Chondrocyte (in vitro differentiated cells): ENCODE measurements around the gene NPW. TPM values are rescaled to one million over a fixed set of nuclear protein-coding genes. Genes with fewer than 3 reads are reported as not detected.
"Not testable (repeated sequence)": the region's sequence is repeated elsewhere in the genome, so short reads cannot be mapped to it uniquely, and the experiment has no call there.

ENCODE experiments used
- DNase-seq: peaks from one replicate; pipeline ENCODE4 v3.0.0; 2021; ENCODE audit warnings: mixed read lengths, low spot score
- H3K27ac Mint-ChIP-seq: one replicate; pipeline ENCODE4 v1.8.0; 2021; ENCODE audit warnings: mild to moderate bottlenecking, moderate library complexity, mixed read lengths; ENCODE audit not compliant: unreplicated experiment
- H3K27me3 Mint-ChIP-seq: 2 replicates; pipeline ENCODE4 v1.8.0; 2021; ENCODE audit warnings: low read depth, mixed read lengths
- H3K36me3 Mint-ChIP-seq: 2 replicates; pipeline ENCODE4 v1.8.0; 2021; ENCODE audit warnings: low read depth, mixed read lengths
- H3K4me1 Mint-ChIP-seq: 2 replicates; pipeline ENCODE4 v1.8.0; 2021; ENCODE audit warnings: low read depth, mild to moderate bottlenecking, mixed read lengths
- H3K4me3 Mint-ChIP-seq: one replicate; pipeline ENCODE4 v1.8.0; 2021; ENCODE audit warnings: mild to moderate bottlenecking, moderate library complexity, mixed read lengths; ENCODE audit not compliant: unreplicated experiment
- H3K9me3 Mint-ChIP-seq: 2 replicates; pipeline ENCODE4 v1.8.0; 2021; ENCODE audit warnings: low read depth, mixed read lengths
- total RNA-seq: library from RNA; stranded (reverse); gene quantifications from 3 replicates; pipeline ENCODE4 v1.2.1, GENCODE V29; 2021
- TF ChIP-seq, protein P1 (sequence below): fragments of 200-600 bp; sonication (generic); IDR thresholded peaks from 2 replicates; pipeline ENCODE4 v1.5.0; 2021; ENCODE audit warnings: antibody characterized with exemption, mild to moderate bottlenecking, moderate library complexity

The NPW gene
- total RNA-seq, 1 donor from 2014 or later: 2.5 TPM

DNA sequence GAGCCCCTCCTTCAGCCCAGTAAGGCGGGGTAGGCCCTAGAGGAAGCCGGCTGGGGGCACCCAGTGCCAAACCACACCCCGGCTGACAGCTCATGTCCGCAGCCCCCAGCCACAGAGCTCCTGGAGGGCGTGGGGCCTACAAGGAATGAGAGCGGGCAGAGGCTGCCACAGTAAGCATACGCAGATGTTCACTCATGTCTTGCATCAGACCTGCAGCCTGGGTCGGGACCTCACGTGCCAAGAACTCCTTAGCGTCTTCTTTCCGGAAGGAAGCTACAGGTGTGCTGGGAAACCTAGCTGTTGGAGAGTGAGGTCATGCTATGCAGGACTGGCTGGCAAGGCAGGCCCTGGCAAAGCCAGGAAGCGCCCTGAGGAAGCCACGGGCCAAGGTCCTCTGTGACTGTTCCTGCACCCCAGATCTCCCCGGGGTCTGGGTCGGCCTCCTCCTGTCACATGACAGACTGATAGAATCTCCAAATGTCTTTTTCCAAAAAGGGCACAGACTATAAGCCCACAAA lies 11.5 kb upstream of the NPW start:
- Mint-ChIP-seq H3K27me3 (no peaks in the 10 kb centered on the region), H3K9me3 (no peaks in the 10 kb centered on the region), H3K27ac (peak overlapping the region; percentile 90), H3K4me1 (peaks cover 47% of the 10 kb centered on the region), H3K4me3 (peak overlapping the region; percentile 86), H3K36me3 (no peaks in the 10 kb centered on the region)
- DNase-seq: no peak
- TF ChIP-seq, protein P1, sequence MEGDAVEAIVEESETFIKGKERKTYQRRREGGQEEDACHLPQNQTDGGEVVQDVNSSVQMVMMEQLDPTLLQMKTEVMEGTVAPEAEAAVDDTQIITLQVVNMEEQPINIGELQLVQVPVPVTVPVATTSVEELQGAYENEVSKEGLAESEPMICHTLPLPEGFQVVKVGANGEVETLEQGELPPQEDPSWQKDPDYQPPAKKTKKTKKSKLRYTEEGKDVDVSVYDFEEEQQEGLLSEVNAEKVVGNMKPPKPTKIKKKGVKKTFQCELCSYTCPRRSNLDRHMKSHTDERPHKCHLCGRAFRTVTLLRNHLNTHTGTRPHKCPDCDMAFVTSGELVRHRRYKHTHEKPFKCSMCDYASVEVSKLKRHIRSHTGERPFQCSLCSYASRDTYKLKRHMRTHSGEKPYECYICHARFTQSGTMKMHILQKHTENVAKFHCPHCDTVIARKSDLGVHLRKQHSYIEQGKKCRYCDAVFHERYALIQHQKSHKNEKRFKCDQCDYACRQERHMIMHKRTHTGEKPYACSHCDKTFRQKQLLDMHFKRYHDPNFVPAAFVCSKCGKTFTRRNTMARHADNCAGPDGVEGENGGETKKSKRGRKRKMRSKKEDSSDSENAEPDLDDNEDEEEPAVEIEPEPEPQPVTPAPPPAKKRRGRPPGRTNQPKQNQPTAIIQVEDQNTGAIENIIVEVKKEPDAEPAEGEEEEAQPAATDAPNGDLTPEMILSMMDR: no peak

- Mint-ChIP-seq H3K4me3 (peak overlapping the region; percentile 86), H3K9me3 (no peaks in the 10 kb centered on the region), H3K36me3 (no peaks in the 10 kb centered on the region), H3K27me3 (no peaks in the 10 kb centered on the region), H3K4me1 (peaks cover 47% of the 10 kb centered on the region), H3K27ac (peak overlapping the region; percentile 90)
- TF ChIP-seq, protein P1: no peak
- no peak for DNase-seq
These were observed 10.9 kb upstream of the NPW start for GRCh38 chr16:2008631-2009163.

DNA sequence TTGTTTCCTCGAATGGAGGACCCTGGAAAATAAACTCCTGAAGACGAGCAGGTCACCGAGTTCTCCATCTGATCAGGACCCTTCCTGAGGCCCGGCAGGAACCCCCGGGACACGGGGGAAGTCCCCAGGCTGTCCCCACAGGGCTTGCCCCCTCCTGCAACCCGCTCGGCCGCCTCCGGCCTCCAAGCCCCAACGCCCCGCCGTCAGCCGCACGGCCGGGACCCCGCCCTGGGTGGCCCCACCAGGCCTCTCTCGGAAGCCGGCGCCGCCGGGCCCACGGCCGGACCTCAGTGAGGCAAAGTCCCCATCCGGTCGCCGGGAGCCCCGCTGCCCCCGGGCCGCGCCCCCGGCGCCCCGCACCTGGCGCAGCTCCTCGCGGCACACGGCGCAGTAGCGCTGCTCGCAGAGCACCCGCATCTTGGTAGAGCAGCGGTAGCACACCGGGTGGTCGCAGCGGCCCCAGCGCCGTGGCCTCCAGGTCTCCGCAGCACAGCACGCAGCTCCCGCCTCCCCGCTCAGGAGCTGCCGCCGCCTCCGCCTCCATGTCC lies 10.3 kb upstream of the NPW start:
- Mint-ChIP-seq H3K4me3 (peak overlapping the region; percentile 86), H3K4me1 (peaks cover 43% of the 10 kb centered on the region), H3K27me3 (no peaks in the 10 kb centered on the region), H3K9me3 (no peaks in the 10 kb centered on the region), H3K36me3 (no peaks in the 10 kb centered on the region), H3K27ac (peak overlapping the region; percentile 90)
- DNase-seq: no peak
- TF ChIP-seq, protein P1: no peak

- TF ChIP-seq, protein P1: peak; percentile 47
- no peaks in the 10 kb centered on the region for H3K27me3 Mint-ChIP-seq
- H3K4me3 Mint-ChIP-seq: peak within 1 kb of the TSS; percentile 86
- H3K4me1 Mint-ChIP-seq: peaks cover 37% of the 10 kb centered on the region
- H3K27ac Mint-ChIP-seq: peak within 1 kb of the TSS; percentile 93
- DNase-seq: no peak
- H3K36me3 Mint-ChIP-seq: no peaks in the 10 kb centered on the region
- no peaks in the 10 kb centered on the region for H3K9me3 Mint-ChIP-seq
These were observed 9.6 kb upstream of the NPW start, which contains the start of gene ZNF598 for GRCh38 chr16:2009791-2010510. TSS of gene ZNF598 (minus strand) at chr16:2009821.

DNA sequence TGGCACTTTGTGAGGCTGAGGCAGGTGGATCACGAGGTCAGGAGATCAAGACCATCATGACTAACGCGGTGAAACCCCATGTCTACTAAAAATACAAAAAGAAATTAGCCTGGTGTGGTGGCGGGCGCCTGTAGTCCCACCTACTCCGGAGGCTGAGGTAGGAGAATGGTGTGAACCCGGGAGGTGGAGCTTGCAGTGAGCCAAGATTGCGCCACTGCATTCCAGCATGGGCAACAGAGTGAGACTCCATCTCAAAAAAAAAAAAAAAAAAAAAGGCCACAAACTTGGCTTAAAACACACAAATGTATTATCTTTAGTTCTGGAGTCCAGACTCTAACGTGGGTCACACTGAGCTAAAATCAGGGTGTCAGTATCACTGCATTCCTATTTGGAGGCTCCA lies 7.9 kb upstream of the NPW start:
- not testable (repeated sequence) for H3K27ac Mint-ChIP-seq, H3K4me3 Mint-ChIP-seq, H3K27me3 Mint-ChIP-seq, H3K9me3 Mint-ChIP-seq, DNase-seq, H3K36me3 Mint-ChIP-seq
- H3K4me1 Mint-ChIP-seq: peaks cover 28% of the 10 kb centered on the region
